HUDEP-2 (cell line): ENCODE results near the gene GDNF.
"Not testable (repeated sequence)": the region's sequence is repeated elsewhere in the genome, so short reads cannot be mapped to it uniquely, and the experiment has no call there.

Experiments used
- DNase-seq, 76 experiments: peaks; one replicate each; lab custom pipeline; 2025; ENCODE audit not compliant: unreplicated experiment in 76 of 76; lab: John Stamatoyannopoulos, UW

The GDNF gene

GRCh38 chr5:37787742-37788141 is 52.1 kb downstream of the GDNF start:
- DNase-seq, result no peak

GRCh38 chr5:37786862-37787519 is 52.9 kb downstream of the GDNF start:
- DNase-seq, result no peak

- no peak for DNase-seq
Observed at GRCh38 chr5:37786416-37786815, 53.4 kb downstream of the GDNF start.

- not testable (repeated sequence) for DNase-seq
Observed at GRCh38 chr5:37781409-37781808, 58.4 kb downstream of the GDNF start.

GRCh38 chr5:37777432-37778130 is 62.3 kb downstream of the GDNF start:
- no peak for DNase-seq

GRCh38 chr5:37776826-37777225 is 63.0 kb downstream of the GDNF start:
- no peak for DNase-seq

GRCh38 chr5:37774912-37775483 is 64.8 kb downstream of the GDNF start:
- peak in 22 of 76 experiments; percentile 0 to 37 (median 8) for DNase-seq

- DNase-seq, result no peak
Observed at GRCh38 chr5:37773809-37774208, 66.0 kb downstream of the GDNF start.

GRCh38 chr5:37772255-37772654 is 67.6 kb downstream of the GDNF start:
- DNase-seq, result no peak

- no peak for DNase-seq
Observed at GRCh38 chr5:37771731-37772130, 68.1 kb downstream of the GDNF start.

- no peak for DNase-seq
Observed at GRCh38 chr5:37771203-37771611, 68.6 kb downstream of the GDNF start.

- DNase-seq, result no peak
Observed at GRCh38 chr5:37770786-37771185, 69.1 kb downstream of the GDNF start.

- DNase-seq, result no peak
Observed at GRCh38 chr5:37769840-37770239, 70.0 kb downstream of the GDNF start.

GRCh38 chr5:37769108-37769507 is 70.7 kb downstream of the GDNF start:
- DNase-seq, result no peak

GRCh38 chr5:37768371-37768770 is 71.5 kb downstream of the GDNF start:
- DNase-seq, result no peak

- DNase-seq, result no peak
Observed at GRCh38 chr5:37767961-37768360, 71.9 kb downstream of the GDNF start.

GRCh38 chr5:37767251-37767650 is 72.6 kb downstream of the GDNF start:
- peak in 2 of 76 experiments; percentile 13 for DNase-seq
